Superior temporal gyrus (tissue), 1 donor: Measurements from ENCODE around the gene FAM107B.
A peak's percentile ranks its signal among the peaks of the same experiment; 100 is the strongest.
"Not testable (repeated sequence)": the region's sequence is repeated elsewhere in the genome, so short reads cannot be mapped to it uniquely, and the experiment has no call there.

ENCODE experiments used
- DNase-seq: peaks from one replicate; pipeline ENCODE4 v3.0.0-alpha.2; 2016; ENCODE audit errors: extremely low spot score

FAM107B gene

DNA sequence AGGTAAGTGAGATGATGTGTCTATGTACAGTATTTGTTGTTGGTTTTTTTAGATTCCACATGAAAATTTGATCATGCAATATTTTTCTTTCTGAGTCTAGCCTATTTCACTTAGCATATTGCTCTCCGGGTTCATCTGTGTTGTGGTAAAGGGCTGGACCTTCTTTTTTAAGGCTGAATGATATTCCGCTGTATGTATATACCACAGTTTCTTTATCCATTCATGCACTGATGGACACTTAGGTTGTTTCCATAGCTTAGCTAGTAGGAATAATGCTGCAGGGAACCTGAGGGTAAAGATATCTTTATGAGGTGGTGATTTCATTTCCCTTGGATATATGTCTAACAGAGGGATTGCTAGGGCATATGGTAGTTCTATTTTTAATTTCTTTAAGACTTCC lies 80.8 kb downstream of the FAM107B start:
- DNase-seq: no peak

DNA sequence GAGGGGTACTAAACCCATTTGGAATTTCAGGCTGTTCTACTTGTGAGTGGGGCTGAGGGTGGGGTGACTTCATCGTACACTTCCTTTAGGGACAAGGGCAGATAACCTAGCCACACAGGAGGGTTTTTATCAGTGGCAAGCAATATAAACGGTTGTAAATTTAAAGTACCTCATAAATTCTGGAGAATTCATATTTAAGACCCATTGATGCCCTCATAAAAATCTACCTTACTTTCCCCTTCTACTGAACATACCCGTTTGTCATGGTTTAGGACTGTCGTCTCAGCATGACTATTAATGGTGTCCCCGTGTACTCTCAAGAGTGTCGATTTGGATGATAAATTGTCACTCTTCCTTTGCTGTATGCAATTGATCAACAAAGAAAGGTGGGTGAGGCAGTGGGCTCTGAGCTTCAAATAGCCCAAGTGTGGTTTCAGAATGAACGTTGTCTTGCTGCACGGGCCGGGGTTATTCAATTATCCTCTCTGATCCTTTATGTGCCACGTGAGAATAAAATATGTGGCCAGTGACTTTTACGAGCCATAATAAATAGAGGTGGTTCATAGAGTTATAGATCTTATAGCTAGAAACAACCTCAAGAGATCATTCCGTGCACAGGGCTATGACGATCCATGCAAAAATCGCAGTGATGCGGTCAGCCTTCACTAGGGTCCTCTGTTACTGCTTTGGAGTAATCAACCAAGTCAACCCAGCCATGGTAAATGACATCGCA lies 82.2 kb downstream of the FAM107B start:
- no peak for DNase-seq

DNA sequence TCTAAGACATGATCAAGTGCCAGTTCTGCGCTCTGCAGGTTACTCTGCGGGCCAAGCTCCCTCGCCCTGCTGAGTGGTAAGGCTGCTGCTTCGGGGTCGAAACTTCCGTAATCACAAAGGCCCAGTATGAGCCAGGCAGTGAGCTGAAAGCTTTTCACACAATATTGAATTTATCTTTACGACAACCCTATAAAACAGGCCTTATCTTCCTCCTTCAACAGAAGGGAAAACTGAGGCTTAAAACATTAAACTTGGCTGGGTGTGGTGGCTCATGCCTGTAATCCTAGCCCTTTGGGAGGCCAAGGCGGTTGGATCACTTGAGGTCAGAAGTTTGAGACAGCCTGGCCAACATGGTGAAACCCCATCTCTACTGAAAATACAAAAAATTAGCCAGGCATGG lies 83.3 kb downstream of the FAM107B start:
- DNase-seq: no peak

DNA sequence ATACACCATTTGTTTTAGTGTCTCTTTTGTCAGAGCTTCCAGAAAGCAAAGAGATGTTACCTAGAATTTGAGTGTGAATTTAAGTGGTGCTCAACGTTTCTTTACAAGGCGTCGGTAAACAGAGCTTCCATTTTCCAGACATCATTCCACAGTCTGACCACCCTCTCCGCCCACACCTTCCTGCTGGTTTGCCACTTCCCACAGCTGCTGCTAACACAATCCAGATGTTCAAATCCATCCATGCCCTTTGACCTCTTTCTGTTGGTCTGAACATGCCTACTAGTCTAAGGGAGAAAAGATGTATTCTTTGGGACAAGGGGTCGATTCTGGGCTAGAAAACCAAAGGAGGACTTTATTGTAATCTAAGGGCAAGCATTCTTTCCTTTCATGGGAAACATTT lies 86.1 kb downstream of the FAM107B start:
- DNase-seq: no peak

DNA sequence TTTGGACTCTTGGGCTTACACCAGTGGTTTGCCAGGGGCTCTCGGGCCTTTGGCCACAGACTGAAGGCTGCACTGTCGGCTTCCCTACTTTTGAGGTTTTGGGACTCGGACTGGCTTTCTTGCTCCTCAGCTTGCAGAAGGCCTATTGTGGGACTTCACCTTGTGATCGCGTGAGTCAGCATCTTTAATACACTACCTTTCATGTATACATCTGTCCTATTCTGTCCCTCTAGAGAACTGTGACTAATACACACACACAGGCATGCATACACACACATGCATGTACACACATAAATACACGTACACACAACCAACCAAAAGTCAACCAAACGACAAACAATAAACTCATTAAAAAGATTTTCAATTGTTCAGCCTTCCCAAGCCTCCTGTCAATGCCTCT lies 86.5 kb downstream of the FAM107B start:
- not testable (repeated sequence) for DNase-seq

DNA sequence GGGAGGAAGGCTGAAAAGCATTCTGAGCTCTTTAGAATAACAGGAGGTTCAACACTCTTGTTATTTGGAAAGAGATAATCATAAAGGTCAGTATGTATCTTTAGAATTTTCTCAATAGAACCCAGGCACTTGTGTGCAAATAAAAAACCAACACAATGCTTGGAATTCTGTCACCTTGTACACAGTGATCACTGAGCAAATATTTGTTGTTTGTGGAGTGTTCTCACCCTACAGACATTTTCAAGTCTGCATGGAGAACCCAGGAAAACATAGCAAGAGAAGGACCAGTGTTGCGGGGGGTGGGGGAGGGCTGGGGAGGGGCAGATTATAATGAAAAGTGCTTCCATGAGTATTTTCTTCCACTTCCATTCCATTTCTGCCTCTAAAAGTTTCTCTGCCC lies 87.4 kb downstream of the FAM107B start:
- DNase-seq: no peak

DNA sequence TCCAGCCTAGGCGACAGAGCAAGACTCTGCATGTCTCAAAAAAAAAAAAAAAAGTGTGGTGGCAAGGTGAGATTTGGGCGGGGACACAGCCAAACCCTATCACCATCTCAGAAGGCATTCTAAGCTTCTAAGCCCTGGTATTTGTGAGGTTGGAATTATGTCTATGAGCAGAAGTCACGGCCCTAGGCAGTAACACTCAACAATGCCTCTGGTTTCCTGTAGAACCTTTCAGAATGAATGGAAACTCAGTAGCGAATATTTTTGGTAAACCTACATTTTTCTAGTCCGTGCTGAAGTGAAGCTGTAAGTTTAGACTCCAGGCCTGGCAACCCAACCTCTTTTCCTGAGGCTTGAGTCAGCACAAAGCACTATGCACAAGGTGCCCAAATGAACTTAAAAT lies 88.3 kb downstream of the FAM107B start:
- DNase-seq: no peak

DNA sequence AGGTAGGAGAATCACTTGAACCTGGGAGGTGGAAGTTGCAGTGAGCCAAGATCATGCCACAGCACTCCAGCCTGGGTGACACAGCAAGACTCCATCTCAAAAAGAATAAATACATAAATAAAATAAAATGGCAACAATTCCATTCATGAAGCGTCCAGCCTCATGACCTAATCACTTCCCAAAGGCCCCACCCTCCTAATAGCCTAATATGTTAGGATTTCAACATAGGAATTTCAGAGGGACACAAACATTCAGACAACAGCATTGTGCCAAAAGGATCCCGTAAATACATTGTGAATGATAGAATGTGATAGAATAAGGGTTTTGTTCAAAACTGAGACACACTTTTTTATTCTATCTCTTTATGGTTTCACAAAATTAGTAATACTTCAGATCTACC lies 90.3 kb downstream of the FAM107B start:
- DNase-seq: no peak

DNA sequence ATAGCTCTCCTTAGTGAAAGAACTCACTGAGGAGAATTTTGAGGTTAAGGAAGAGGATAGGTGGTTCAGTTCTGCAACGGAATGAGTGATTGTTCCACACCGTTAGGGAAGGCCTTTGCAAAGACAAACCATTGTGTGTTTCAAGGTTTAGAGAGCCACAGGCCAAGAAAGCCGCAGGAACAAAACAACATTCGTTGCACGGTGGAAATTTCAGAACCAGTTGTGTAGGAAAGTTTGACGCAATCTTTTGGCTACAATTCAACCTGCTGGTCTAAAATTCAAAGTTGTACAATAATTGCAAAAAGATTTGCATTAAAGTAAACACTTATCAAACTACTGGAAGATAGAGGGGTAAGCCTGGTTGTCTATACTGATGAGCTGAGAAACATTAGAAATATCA lies 91.4 kb downstream of the FAM107B start:
- no peak for DNase-seq

DNA sequence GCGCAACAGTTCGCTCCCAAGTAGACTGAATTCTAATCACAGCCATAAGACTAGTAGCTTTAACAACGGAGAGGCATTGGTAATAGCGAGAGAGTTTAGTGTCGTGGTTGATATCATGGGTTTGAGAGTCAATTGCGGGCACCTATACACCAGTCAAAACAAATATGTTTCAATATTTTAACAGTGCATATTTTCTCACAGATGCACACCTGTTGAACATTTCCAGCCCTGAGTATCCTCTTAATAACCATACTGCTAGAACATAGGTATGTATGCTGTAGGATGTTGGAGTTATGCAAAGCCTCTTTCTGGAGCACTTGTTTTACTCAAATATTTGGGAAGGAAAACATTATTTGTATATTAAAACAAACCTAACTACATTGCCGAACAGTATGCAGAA lies 92.9 kb downstream of the FAM107B start:
- DNase-seq: no peak

DNA sequence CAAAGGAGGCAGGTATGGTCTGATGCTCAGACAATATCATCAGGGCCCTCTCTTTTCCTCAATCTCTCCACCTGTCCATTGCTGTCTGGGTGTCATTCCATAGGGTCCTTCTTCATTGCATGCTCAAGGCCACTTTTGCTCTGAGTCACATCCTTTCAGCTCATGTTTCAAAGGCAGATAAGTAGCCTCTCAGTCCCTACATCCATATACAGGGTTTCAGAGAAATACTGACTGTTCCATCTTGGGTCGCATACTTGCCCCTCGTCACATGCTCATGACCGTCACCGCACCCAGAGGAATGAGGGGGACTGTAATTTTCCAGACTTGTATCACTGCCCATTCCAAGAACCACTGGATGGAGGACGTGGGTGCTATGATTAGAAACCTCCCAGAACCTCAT lies 93.4 kb downstream of the FAM107B start:
- DNase-seq: no peak

DNA sequence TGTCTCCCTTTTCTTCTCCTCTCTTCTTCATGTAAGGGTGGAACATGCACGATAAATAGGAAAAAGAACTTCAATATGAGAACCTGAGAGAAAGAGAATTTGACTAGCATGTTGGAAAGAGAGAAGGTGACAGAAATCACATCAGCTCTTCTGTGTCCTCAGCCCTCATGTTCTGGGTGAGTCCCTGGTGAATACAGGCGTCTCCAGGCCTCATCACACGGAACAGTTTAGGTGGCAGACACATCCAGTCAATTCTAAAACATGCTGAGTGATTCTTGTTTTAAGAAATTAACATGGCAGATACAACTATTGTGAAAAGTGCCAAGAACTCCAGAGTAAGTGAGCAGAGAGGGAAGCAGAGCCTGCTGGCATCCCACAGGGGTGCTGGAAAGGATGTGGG lies 96.1 kb downstream of the FAM107B start:
- DNase-seq: no peak

DNA sequence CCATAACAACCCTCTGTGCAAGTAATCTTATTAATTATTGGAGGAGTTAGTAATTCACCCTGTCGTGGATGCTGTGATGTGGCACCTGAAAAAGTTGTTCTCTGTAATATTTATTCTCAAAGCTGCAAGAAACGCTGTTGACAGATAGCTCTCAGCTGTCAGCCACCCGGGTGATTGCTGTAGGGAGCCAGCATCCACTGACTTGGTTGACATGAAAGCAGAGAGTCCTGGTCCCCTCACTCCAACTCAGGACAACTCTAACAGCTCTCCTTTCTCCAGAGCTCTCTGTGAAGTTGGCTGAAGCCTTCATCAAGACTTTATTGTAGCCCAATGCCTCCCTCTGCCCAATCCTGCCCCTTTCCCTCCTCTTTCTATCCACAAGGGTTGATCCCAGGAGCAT lies 98.0 kb downstream of the FAM107B start:
- no peak for DNase-seq

DNA sequence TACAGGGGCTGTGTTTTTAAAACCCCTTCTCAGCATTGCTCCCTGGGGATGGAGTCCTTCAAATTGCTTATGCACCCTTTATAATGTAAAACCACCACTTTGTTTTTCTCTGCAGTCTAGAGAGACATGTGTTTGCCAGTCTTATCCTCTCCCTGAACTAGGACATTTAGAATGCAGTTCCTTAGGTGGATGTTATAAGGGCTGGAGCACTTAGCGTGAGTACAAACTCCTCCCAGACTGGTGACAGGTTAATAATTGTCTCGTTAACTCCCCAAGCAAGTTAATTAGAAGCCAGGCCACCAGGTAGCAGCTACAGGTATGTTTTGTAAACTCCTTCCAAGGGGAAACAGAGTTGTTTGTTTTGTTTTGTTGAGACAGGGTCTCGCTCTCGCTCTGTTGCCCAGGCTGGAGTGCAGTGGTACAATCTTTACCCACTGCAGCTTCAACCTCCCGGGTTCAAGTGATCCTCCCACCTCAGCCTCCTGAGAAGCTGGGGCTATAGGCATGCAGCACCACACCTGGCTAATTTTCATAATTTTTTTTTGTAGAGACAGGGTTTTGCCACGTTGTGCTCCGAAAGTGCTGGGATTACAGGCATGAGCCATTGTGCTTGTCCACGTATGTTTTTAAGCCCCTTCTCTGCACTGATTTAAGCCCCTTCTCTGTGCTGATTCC lies 100.2 kb downstream of the FAM107B start:
- DNase-seq: no peak

DNA sequence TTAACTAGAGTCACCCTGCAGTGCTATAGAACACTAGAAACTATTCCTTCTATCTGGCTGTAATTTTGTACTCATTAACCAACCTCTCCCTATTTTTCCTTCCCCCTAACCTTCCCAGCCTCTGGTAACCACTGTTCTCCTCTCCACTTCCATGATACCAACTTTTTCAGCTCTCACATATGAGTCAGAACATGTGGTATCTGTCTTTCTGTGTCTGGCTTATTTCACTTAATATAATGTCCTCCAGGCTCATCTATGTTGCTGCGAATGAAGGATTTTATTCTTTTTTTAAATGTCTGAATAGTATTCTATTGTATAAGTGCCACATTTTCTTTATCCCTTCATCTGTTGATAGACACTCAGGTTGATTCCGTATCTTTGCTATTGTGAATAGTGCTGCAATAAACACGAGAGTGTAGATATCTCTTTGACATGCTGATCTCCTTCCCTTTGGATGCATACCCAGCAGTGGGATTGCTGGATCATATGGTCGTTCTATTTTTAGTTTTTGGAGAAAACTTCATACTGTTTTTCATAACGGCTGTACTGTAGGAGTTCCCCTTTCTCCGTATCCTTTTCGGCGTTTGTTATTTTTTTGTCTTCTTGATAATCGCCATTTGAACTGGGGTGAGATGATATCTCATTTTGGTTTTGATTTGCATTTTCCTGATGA lies 101.4 kb downstream of the FAM107B start:
- no peak for DNase-seq

DNA sequence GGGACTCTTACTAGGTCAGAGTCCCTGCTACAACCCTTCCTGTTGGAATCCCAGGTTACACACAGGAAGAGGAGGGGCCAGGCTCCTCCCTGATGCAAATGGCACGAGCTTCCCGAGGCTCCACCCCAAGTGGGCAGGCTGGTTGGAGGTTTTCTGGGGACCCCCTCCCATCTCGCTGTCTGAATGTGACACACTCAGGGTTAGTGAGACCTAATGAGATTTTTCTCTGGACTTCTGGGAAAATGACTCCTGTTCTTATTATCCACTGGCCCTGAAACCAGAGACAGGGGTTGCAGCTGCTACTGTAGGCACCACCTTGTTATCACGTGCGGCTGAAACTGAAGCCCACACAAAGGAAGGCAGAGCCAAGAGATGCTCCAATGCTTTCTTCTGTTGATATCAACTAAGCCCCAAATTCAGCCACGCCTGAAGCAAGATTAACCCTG lies 103.3 kb downstream of the FAM107B start:
- DNase-seq: no peak

DNA sequence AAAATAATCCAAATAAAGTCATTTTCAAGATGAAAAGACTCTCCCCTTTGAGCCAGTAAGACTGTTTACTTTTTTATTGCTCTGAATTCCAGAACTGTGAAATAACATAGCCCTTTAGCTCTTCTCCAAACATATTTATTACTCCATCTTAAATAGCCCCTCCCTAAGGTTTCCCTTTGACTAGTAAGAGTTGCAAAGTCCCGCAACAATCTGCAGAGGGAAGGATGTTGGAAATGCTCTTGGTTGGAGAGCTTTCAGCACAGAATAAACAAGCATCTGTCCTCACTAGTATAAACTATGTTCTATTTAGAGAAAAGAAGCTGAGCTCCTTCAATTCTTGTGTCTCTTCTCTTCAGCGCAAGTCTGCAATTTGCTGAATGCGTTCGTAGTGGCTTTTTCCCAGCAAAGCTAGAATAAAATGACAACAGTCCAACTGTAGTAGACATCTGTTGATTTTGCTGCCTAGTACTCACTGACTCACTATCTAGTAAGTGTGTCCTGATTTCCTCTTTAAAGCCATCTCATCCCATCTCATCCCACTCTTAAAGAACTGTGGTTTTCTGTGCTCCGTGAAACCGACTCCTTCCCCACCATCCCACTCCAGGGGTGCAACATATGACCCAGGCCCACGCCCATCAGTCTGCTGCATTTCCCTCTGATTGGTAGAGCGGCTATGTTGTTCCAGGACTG lies 104.0 kb downstream of the FAM107B start:
- DNase-seq: peak; percentile 61

DNA sequence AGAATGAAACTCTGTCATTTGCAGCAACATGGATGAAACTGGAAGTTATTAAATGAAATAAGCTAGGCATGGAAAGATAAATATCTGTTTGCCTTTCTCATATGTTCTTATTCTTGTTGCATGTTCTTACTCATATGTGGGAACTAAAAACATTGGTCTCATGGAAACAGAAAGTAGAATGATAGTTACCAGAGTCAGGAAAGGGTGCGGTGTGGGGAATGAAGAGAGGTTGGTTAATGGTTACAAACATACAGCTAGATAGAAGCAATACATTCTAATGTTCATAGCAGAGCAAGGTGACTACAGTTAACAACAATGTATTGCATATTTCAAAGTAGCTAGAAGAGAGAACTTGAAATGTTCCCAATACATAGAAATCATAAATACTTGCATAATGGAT lies 105.1 kb downstream of the FAM107B start:
- DNase-seq: no peak

DNA sequence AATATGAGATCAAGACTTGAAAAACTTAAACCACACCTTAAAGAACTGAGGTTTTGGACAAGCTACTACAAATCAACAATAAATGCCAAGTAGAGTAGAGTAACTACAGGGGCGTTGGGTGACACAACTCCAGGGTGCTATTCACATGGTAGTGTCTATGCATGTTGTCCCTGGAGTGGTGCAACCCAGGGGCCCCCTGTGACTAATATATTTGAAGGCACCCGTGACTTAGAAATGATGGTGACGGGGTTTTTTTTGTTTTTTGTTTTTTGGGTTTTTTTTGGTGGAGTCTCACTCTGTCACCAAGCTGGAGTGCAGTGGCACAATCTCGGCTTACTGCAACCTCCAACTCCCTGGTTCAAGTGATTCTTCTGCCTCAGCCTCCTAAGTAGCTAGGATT lies 106.9 kb downstream of the FAM107B start:
- DNase-seq: no peak

DNA sequence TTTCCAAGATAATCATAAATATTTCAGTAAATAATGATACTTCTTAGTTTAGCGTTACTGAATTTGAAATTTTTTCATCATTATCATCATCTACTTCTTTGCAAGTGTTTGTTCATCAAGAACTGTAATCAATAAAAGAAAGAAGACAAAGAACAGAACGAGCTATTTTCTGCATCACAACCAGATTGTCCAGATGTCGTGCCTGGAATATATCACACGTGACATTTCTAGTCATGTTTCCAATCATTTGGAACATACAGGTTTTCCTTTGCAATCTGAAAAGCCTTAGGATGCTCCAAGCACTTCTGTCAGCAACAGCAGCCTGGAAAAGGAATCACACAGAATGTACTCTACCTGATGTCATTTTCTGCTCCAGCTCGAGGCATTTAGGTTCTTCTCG lies 107.4 kb downstream of the FAM107B start:
- DNase-seq: no peak

DNA sequence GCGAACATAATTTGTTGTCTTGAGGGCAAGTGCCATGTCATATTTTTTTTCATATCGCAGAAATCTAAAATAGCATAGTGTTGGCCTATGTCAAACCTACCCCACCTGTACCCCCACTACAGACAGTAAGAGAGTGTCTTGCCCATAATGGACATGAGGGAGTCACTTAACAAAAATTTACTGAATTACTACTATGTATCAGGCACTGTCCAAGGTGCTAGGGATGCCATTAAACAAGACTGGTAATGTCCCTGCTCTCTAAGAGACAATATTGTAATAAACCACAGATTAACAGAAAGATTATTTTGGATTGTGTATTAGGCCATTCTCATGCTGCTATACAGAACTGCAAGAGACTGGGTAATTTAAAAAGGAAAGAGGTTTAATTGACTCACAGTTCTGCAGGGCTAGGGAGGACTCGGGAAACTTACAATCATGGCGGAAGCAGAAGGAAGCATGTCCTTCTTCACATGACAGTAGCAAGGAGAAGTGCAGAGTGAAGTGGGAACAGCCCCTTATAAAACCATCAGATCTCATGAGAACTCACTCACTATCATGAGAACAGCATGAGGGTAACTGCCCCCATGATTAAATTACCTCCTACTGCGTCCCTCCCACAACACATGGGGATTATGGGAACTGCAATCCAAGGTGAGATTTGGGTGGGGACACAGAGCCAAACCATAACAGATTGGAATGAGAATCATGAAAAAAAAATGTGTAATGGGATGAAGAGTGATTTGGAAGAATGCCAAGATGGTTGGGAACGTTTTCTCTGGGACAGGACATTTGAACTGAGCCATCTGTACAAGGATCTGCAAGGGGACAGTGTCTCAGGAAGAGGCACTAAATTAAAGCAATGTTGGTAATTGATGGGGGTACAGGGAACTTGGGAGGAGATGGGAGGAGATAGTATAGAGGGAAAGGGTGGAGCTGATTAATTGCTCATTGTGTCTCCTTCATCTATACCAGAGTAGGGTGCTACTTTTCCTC lies 108.5 kb downstream of the FAM107B start:
- no peak for DNase-seq
